ENCODE data around the gene ITPR1.

DNA sequence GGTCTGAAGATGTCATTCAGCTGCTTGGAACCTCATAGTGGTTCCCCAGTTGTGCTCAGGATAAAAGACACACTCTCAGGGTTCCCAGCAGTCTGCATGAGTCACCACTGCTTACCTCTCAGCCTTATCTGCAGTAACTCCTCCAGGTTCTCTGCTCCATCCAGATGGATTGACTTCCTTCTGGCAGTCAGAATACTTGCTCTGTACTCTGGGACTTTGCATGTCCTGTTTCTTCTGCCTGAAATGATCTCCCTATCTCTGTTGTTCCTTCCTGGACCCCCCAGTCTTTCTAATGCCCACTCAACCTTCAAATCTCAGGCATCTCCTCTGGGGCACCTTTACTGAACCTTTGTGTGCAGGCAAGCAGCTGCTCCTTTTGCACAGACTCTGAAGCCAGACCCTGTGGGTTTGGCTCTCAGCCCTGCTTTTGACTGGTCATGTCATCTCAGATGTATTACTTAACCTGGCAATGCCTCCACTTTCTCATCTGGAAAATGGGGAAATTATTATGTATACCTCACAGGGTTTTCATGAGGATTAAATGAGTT lies 38.4 kb downstream of the ITPR1 start:
- TF ChIP-seq, protein P1, sequence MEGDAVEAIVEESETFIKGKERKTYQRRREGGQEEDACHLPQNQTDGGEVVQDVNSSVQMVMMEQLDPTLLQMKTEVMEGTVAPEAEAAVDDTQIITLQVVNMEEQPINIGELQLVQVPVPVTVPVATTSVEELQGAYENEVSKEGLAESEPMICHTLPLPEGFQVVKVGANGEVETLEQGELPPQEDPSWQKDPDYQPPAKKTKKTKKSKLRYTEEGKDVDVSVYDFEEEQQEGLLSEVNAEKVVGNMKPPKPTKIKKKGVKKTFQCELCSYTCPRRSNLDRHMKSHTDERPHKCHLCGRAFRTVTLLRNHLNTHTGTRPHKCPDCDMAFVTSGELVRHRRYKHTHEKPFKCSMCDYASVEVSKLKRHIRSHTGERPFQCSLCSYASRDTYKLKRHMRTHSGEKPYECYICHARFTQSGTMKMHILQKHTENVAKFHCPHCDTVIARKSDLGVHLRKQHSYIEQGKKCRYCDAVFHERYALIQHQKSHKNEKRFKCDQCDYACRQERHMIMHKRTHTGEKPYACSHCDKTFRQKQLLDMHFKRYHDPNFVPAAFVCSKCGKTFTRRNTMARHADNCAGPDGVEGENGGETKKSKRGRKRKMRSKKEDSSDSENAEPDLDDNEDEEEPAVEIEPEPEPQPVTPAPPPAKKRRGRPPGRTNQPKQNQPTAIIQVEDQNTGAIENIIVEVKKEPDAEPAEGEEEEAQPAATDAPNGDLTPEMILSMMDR (IDR thresholded peaks at IDR 0.05; ENCODE audit: insufficient read depth, low read length), result no peak
- 0 out of 2 replicates have a peak, but pooled peaks have one; percentile 24 for TF ChIP-seq POLR2AphosphoS5 (IDR thresholded peaks at IDR 0.05; ENCODE audit: low read depth)

Measured in HL-60 (cell line).